Measurements from ENCODE around the gene PARD3B.

DNA sequence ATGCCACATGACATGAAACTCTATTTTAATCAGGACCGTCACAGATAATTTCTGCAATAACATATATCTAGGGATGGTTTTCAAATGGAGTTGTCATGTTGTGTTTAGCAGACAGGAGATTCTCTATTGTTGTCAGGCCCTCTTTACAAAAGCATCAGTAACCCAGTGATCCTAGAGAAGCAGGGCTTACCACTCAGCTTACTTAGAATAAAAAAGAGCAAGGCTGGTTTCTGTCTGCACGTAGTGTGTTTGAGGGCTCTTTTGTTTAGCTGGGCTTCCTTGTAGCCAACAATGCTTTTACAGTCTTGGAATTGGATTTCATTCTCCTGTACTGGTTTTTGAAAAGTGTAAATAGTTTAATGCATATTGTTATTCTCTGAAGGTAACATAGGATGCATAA is 926.5 kb downstream of the PARD3B start:
- TF ChIP-seq TAF1 (IDR thresholded peaks at IDR 0.05; ENCODE audit: low read depth, low read length), result no peak
- TF ChIP-seq POLR2A (IDR thresholded peaks at IDR 0.05; ENCODE audit: low read depth, low read length), result no peak
- TF ChIP-seq POLR2AphosphoS5 (IDR thresholded peaks at IDR 0.05; ENCODE audit: low read depth, low read length), result no peak

All from GM12891 (cell line).